H9 (cell line): ENCODE results near the gene OSGIN1. TPM values are rescaled to one million over a fixed set of nuclear protein-coding genes. Genes with fewer than 3 reads are reported as not detected.

Experiments
- DNase-seq: peaks from one replicate; pipeline ENCODE4 v3.0.0-alpha.2; 2017
- H2AFZ ChIP-seq: one replicate; pipeline ENCODE4 v1.6.1; 2013; ENCODE audit warnings: mild to moderate bottlenecking, low read length, control low read depth, moderate library complexity
- H2AK5ac ChIP-seq: 2 replicates; pipeline ENCODE4 v1.6.1; 2013; ENCODE audit warnings: low read length, control low read depth, mixed read lengths; ENCODE audit not compliant: insufficient read length
- H2BK120ac ChIP-seq: one replicate; pipeline ENCODE4 v1.6.1; 2013; ENCODE audit warnings: low read depth, mild to moderate bottlenecking, low read length, control low read depth, inconsistent platforms; ENCODE audit not compliant: poor library complexity, severe bottlenecking
- H2BK12ac ChIP-seq: 2 replicates; pipeline ENCODE4 v1.6.1; 2013; ENCODE audit warnings: low read length, control low read depth, mixed read lengths, low read depth; ENCODE audit not compliant: insufficient read length
- H2BK15ac ChIP-seq: 2 replicates; pipeline ENCODE4 v1.6.1; 2013; ENCODE audit warnings: low read depth, low read length, control low read depth
- H2BK20ac ChIP-seq: one replicate; pipeline ENCODE4 v1.6.1; 2013; ENCODE audit warnings: low read depth, mild to moderate bottlenecking, low read length, control low read depth, inconsistent platforms; ENCODE audit not compliant: poor library complexity, severe bottlenecking
- H2BK5ac ChIP-seq: 2 replicates; pipeline ENCODE4 v1.6.1; 2013; ENCODE audit warnings: low read length, control low read depth, mixed read lengths; ENCODE audit not compliant: insufficient read length
- H3K14ac ChIP-seq: 2 replicates; pipeline ENCODE4 v1.6.1; 2013; ENCODE audit warnings: low read length, control low read depth; ENCODE audit not compliant: insufficient read depth
- H3K18ac ChIP-seq: 2 replicates; pipeline ENCODE4 v1.6.1; 2013; ENCODE audit warnings: low read depth, mild to moderate bottlenecking, mixed read lengths, low read length, control low read depth; ENCODE audit not compliant: insufficient read length
- H3K23ac ChIP-seq: 2 replicates; pipeline ENCODE4 v1.6.1; 2013; ENCODE audit warnings: low read length, control low read depth, mixed read lengths, low read depth; ENCODE audit not compliant: insufficient read length
- H3K23me2 ChIP-seq: 2 replicates; pipeline ENCODE4 v1.6.1; 2013; ENCODE audit warnings: low read depth, mild to moderate bottlenecking, mixed read lengths, low read length, control low read depth; ENCODE audit not compliant: insufficient read length, poor library complexity, severe bottlenecking
- H3K27ac ChIP-seq: 2 replicates; pipeline ENCODE4 v1.5.1; 2013; ENCODE audit warnings: low read length, control low read depth, mixed read lengths, low read depth; ENCODE audit not compliant: insufficient read length
- H3K27me3 ChIP-seq: 2 replicates; pipeline ENCODE4 v1.6.1; 2013; ENCODE audit warnings: low read length, control low read depth, inconsistent platforms; ENCODE audit not compliant: insufficient read depth
- H3K4ac ChIP-seq: 2 replicates; pipeline ENCODE4 v1.6.1; 2013; ENCODE audit warnings: low read depth, mild to moderate bottlenecking, control low read depth, inconsistent platforms, low read length, moderate library complexity
- H3K4me1 ChIP-seq: 2 replicates; pipeline ENCODE4 v1.6.1; 2013; ENCODE audit warnings: low read length, control low read depth, inconsistent platforms; ENCODE audit not compliant: insufficient read depth
- H3K4me2 ChIP-seq: 2 replicates; pipeline ENCODE4 v1.6.1; 2013; ENCODE audit warnings: low read length, control low read depth, mixed read lengths; ENCODE audit not compliant: insufficient read length, insufficient read depth
- H3K56ac ChIP-seq: 2 replicates; pipeline ENCODE4 v1.6.1; 2013; ENCODE audit warnings: low read depth, mild to moderate bottlenecking, mixed read lengths, low read length, control low read depth; ENCODE audit not compliant: insufficient read length
- H3K79me1 ChIP-seq: 2 replicates; pipeline ENCODE4 v1.6.1; 2013; ENCODE audit warnings: low read depth, mild to moderate bottlenecking, moderate library complexity, low read length, control low read depth, inconsistent platforms; ENCODE audit not compliant: insufficient read depth, poor library complexity, severe bottlenecking
- H3K79me2 ChIP-seq: 2 replicates; pipeline ENCODE4 v1.6.1; 2013; ENCODE audit warnings: low read length, control low read depth, inconsistent platforms; ENCODE audit not compliant: insufficient read depth
- H3K9ac ChIP-seq: 2 replicates; pipeline ENCODE4 v1.6.1; 2013; ENCODE audit warnings: low read length, control low read depth, mixed read lengths; ENCODE audit not compliant: insufficient read length; ENCODE audit errors: extremely low read depth
- H3K9me3 ChIP-seq: one replicate; pipeline ENCODE4 v1.6.1; 2013; ENCODE audit warnings: low read depth, low read length, inconsistent platforms; ENCODE audit not compliant: control insufficient read depth
- H3T11ph ChIP-seq: one replicate; pipeline ENCODE4 v1.6.1; 2013; ENCODE audit warnings: mild to moderate bottlenecking, low read length, control low read depth, inconsistent platforms
- H4K20me1 ChIP-seq: one replicate; pipeline ENCODE4 v1.6.1; 2013; ENCODE audit not compliant: control insufficient read depth, insufficient read length, insufficient read depth
- H4K5ac ChIP-seq: 2 replicates; pipeline ENCODE4 v1.6.1; 2013; ENCODE audit warnings: low read depth, mild to moderate bottlenecking, mixed read lengths, low read length, control low read depth; ENCODE audit not compliant: insufficient read length
- H4K8ac ChIP-seq: replicated peaks from 2 replicates; pipeline ENCODE4 v1.6.1; 2013; ENCODE audit warnings: low read length, control low read depth, mixed read lengths, low read depth; ENCODE audit not compliant: insufficient read length
- H4K91ac ChIP-seq: 2 replicates; pipeline ENCODE4 v1.6.1; 2013; ENCODE audit warnings: low read depth, mild to moderate bottlenecking, moderate library complexity, mixed read lengths, low read length, control low read depth; ENCODE audit not compliant: insufficient read length
- H3K27ac Mint-ChIP-seq, 3 experiments: 2 replicates in 2 of 3; 3 replicates in 1 of 3; pipeline ENCODE4 v1.8.0; 2020 to 2021; ENCODE audit warnings: mixed read lengths in 3 of 3, mild to moderate bottlenecking in 1 of 3, moderate library complexity in 1 of 3
- H3K27me3 Mint-ChIP-seq: 2 replicates; pipeline ENCODE4 v1.8.0; 2021; ENCODE audit warnings: low read depth, mild to moderate bottlenecking, moderate library complexity, mixed read lengths
- H3K36me3 Mint-ChIP-seq, 3 experiments: 2 replicates in 2 of 3; 3 replicates in 1 of 3; pipeline ENCODE4 v1.8.0; 2020 to 2021; ENCODE audit warnings: low read depth in 3 of 3, mixed read lengths in 3 of 3; ENCODE audit not compliant: insufficient read depth in 1 of 3
- H3K4me1 Mint-ChIP-seq, 2 experiments: 2 replicates each; pipeline ENCODE4 v1.8.0; 2020; ENCODE audit warnings: mixed read lengths in 2 of 2
- H3K4me3 Mint-ChIP-seq, 2 experiments: 2 replicates in 1 of 2; 3 replicates in 1 of 2; pipeline ENCODE4 v1.8.0; 2020 to 2021; ENCODE audit warnings: mild to moderate bottlenecking in 2 of 2, mixed read lengths in 2 of 2, moderate library complexity in 1 of 2
- H3K9me3 Mint-ChIP-seq, 2 experiments: 2 replicates in 1 of 2; 3 replicates in 1 of 2; pipeline ENCODE4 v1.8.0; 2020; ENCODE audit warnings: mild to moderate bottlenecking in 2 of 2, mixed read lengths in 2 of 2, moderate library complexity in 1 of 2
- WGBS: extraction: QIAGEN DNeasy Blood & Tissue Kit; methylation state at CpG from one replicate; pipeline ENCODE4 v1.1.7; 2013; ENCODE audit warnings: missing lambda C conversion rate, low lambda C conversion rate, mixed read lengths; ENCODE audit not compliant: insufficient read length; ENCODE audit errors: extremely low coverage; 5-methylcytosine and 5-hydroxymethylcytosine counted together
- total RNA-seq: library from RNA; stranded (reverse); gene quantifications from 2 replicates; pipeline ENCODE4 v1.2.1, GENCODE V29; 2021
- TF ChIP-seq, protein P1 (sequence below): fragments of 200-600 bp; sonication (generic); conservative IDR thresholded peaks from 3 replicates; pipeline ENCODE4 v1.8.0; 2021; ENCODE audit warnings: antibody characterized with exemption, mild to moderate bottlenecking

The OSGIN1 gene
- total RNA-seq, 1 experiment from 2014 or later, result 0.63 TPM

DNA sequence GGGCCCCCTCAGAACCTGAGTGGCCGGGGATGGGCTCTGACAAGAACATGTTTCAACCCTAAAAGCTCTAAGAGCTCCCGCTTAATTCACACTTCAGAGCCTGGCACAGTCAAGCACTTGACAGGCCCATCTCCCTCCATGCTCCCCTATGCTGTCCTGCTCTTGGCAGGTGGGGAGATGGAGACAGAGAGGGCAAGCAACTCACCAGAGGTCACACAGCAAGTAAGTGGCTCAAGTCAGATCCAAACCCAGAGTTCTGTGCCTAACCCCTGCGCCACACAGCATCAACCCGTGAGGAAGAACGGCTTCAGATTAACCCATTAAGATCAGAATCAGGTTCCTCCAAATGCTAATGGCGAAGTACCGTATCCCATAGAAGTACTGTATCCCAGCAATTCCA lies 51.4 kb downstream of the OSGIN1 start:
- H3K4me3 Mint-ChIP-seq, result no peak overlapping the region
- no CpG with 5 or more reads among the region's 7 CpGs for WGBS
- H3K36me3 Mint-ChIP-seq, result no peaks in the 10 kb centered on the region

More for the DNA sequence above, 51.4 kb downstream of the OSGIN1 start:
- DNase-seq, result no peak
- Histone ChIP-seq H3K9me3 (no peaks in the 10 kb centered on the region), H3K23me2 (no peaks in the 10 kb centered on the region), H2AK5ac (no peak overlapping the region), H2BK20ac (no peak overlapping the region), H4K91ac (no peak overlapping the region), H3K4ac (no peak overlapping the region), H3K23ac (no peak overlapping the region), H2BK5ac (no peak overlapping the region), H2BK120ac (no peak overlapping the region), H4K5ac (no peak overlapping the region), H3K14ac (no peak overlapping the region), H3K79me1 (no peaks in the 10 kb centered on the region), H4K20me1 (no peaks in the 10 kb centered on the region), H2BK12ac (no peak overlapping the region), H3K79me2 (no peaks in the 10 kb centered on the region), H3K4me2 (no peak overlapping the region), H2BK15ac (no peak overlapping the region), H3K56ac (no peak overlapping the region), H2AFZ (no peak overlapping the region), H3T11ph (no peak overlapping the region), H3K18ac (no peak overlapping the region), H3K27ac (no peak overlapping the region), H3K4me1 (no peaks in the 10 kb centered on the region), H3K9ac (no peak overlapping the region), H3K27me3 (no peaks in the 10 kb centered on the region), H4K8ac (no peak overlapping the region)
- TF ChIP-seq, protein P1, sequence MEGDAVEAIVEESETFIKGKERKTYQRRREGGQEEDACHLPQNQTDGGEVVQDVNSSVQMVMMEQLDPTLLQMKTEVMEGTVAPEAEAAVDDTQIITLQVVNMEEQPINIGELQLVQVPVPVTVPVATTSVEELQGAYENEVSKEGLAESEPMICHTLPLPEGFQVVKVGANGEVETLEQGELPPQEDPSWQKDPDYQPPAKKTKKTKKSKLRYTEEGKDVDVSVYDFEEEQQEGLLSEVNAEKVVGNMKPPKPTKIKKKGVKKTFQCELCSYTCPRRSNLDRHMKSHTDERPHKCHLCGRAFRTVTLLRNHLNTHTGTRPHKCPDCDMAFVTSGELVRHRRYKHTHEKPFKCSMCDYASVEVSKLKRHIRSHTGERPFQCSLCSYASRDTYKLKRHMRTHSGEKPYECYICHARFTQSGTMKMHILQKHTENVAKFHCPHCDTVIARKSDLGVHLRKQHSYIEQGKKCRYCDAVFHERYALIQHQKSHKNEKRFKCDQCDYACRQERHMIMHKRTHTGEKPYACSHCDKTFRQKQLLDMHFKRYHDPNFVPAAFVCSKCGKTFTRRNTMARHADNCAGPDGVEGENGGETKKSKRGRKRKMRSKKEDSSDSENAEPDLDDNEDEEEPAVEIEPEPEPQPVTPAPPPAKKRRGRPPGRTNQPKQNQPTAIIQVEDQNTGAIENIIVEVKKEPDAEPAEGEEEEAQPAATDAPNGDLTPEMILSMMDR, result no peak
- H3K27me3 Mint-ChIP-seq, result peaks cover 15% of the 10 kb centered on the region
- no peaks in the 10 kb centered on the region for H3K9me3 Mint-ChIP-seq
- H3K27ac Mint-ChIP-seq, result peak overlapping the region in 1 of 3 experiments; percentile 32; a peak in 1 of 7 replicates
- H3K4me1 Mint-ChIP-seq, result peaks cover 2 to 9% of the 10 kb centered on the region in 2 experiments; a peak in 3 of 4 replicates
